ENCODE results near the gene CDC20. TPM values are rescaled to one million over a fixed set of nuclear protein-coding genes. Genes with fewer than 3 reads are reported as not detected.
A peak's percentile ranks its signal among the peaks of the same experiment; 100 is the strongest.
"Not testable (repeated sequence)": the region's sequence is repeated elsewhere in the genome, so short reads cannot be mapped to it uniquely, and the experiment has no call there.

The CDC20 gene
- total RNA-seq, 1 donor from 2014 or later = 0.99 TPM

DNA sequence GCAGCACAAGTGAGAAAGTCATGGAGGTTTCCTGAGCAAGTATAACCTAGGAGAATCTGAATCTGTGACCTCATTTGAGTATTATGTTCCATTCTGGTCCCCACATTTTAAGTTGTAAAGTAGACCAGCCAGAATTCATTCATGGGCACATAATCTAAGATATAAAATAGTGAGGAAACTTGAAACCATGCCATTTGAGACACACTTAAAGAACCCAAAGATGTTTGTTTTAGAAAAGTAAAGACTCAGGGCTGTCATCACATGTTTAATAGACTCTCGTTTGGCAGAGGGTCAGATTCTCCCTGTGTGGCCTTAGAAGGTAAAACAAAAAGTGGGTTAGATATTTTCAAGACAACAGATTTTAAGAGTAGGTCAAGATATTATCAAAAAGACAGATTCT lies 37.3 kb downstream of the CDC20 start:
- H3K4me3 ChIP-seq = no peak overlapping the region
- TF ChIP-seq, protein P1, sequence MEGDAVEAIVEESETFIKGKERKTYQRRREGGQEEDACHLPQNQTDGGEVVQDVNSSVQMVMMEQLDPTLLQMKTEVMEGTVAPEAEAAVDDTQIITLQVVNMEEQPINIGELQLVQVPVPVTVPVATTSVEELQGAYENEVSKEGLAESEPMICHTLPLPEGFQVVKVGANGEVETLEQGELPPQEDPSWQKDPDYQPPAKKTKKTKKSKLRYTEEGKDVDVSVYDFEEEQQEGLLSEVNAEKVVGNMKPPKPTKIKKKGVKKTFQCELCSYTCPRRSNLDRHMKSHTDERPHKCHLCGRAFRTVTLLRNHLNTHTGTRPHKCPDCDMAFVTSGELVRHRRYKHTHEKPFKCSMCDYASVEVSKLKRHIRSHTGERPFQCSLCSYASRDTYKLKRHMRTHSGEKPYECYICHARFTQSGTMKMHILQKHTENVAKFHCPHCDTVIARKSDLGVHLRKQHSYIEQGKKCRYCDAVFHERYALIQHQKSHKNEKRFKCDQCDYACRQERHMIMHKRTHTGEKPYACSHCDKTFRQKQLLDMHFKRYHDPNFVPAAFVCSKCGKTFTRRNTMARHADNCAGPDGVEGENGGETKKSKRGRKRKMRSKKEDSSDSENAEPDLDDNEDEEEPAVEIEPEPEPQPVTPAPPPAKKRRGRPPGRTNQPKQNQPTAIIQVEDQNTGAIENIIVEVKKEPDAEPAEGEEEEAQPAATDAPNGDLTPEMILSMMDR (IDR thresholded peaks at IDR 0.05; ENCODE audit: borderline replicate concordance) = no peak
- intact Hi-C loops (cut with micrococcal nuclease) = no loop called here
- no peaks in the 10 kb centered on the region for H3K9me3 ChIP-seq (replicated peaks)
- H3K36me3 ChIP-seq = peaks cover 20% of the 10 kb centered on the region
- H3K27ac ChIP-seq (replicated peaks) = no peak overlapping the region
- peaks cover 5% of the 10 kb centered on the region for H3K4me1 ChIP-seq
- no peak for DNase-seq
- no peaks in the 10 kb centered on the region for H3K27me3 ChIP-seq (ENCODE audit: low read depth)

DNA sequence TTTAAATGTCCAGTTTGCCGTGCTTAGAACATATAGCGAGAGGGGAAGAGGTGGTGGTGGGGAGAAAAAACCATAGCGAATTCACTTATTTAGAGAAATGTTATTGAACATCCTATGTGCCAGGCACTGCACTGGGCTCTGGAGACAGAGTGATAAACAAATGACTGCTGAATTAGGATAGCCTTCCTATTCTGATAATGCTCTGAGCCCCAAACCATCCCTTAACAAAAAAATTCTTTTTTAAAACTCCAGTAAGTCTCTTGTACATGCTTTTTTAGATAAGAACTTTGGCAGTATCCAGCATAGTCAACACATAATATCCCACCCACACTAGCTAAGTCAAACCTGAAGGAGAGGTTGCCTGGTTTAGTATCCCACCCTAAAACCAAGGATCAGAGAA lies 39.4 kb downstream of the CDC20 start:
- no peak overlapping the region for H3K27ac ChIP-seq (replicated peaks)
- peaks cover 26% of the 10 kb centered on the region for H3K36me3 ChIP-seq
- no peaks in the 10 kb centered on the region for H3K9me3 ChIP-seq (replicated peaks)
- no peaks in the 10 kb centered on the region for H3K27me3 ChIP-seq (ENCODE audit: low read depth)
- TF ChIP-seq, protein P1 (IDR thresholded peaks at IDR 0.05; ENCODE audit: borderline replicate concordance) = no peak
- H3K4me1 ChIP-seq = peaks cover 9% of the 10 kb centered on the region
- intact Hi-C loops (cut with micrococcal nuclease) = no loop called here
- no peak overlapping the region for H3K4me3 ChIP-seq
- DNase-seq = no peak

DNA sequence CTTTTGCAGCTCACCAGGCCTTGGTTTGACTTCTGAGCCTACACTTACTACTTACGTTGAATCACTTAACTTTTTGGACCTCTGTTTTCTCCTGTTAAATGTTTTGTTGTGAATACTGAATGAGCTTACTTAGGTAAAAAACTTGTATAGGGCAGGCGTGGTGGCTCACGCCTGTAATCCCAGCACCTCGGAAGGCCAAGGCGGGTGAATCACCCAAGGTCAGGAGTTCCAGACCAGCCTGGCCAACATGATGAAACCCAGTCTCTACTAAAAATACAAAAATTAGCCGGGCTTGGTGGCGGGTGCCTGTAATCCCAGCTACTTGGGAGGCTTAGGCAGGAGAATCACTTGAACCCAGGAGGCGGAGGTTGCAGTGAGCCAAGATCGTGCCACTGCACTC lies 41.7 kb downstream of the CDC20 start:
- H3K27ac ChIP-seq (replicated peaks); DNase-seq; H3K27me3 ChIP-seq (ENCODE audit: low read depth); H3K4me3 ChIP-seq; H3K9me3 ChIP-seq (replicated peaks); intact Hi-C loops (cut with micrococcal nuclease): not testable (repeated sequence)
- Histone ChIP-seq H3K36me3 (peaks cover 40% of the 10 kb centered on the region), H3K4me1 (peaks cover 14% of the 10 kb centered on the region)

DNA sequence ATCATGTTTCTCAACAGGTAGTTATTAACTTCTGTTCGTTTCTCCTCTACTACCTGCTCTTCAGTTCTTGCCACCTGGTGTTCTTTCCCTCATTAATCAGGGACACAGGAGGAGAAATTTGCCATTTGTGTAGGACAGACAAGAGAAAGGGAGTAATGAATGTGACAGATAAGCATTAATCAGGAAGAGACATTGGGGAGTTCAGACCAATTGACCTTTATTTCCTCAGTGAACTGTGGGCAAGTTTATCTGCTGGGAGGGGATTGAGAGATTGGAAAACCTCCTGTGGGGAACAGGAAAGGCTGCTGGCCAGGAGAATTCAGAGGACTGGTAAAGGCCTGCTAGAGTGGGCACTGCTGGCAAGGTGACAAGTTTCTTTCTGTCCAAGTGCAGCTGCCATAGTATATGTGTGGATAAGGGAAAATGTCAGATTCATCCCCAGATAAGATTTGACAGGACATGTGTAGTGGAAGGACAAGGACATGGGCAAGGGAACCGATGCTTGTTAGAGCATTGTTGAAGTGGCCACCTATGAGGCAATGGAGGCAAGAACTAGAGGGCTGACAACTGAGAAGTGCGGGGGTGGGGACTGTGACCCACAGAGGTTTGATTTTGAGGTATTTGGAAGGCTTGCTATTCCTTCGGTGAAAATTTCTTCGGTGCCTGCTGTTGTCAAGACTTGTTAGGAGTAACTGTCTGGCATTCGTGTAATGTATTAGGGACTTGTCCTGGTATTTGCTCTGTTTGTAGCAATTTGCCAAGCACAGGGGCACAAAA lies 43.5 kb downstream of the CDC20 start:
- H3K36me3 ChIP-seq = peaks cover 43% of the 10 kb centered on the region
- intact Hi-C loops (cut with micrococcal nuclease) = no loop called here
- TF ChIP-seq, protein P1 (IDR thresholded peaks at IDR 0.05; ENCODE audit: borderline replicate concordance) = no peak
- no peaks in the 10 kb centered on the region for H3K27me3 ChIP-seq (ENCODE audit: low read depth)
- H3K4me1 ChIP-seq = peaks cover 21% of the 10 kb centered on the region
- H3K27ac ChIP-seq (replicated peaks) = no peak overlapping the region
- DNase-seq = no peak
- H3K4me3 ChIP-seq = no peak overlapping the region
- H3K9me3 ChIP-seq (replicated peaks) = no peaks in the 10 kb centered on the region

DNA sequence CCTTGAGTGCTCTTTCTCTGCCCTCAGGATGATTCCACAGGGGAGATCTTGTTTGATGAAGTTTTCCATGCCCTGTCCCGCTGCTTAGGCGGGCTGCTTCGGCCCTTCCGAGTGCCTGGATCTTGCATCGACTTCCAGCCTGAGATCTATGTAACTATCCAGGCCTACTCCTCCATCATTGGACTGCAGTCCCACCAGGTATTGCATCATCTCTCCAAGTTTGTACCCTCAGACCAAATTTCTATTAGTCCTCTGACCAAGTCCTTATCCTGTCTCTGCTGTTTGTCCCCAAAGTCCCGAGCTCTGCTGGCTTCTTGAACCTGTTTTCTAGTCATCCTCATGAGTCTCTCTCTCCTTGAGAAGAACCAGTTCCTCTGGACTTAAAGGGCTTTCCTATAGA lies 45.6 kb downstream of the CDC20 start:
- Histone ChIP-seq H3K9me3 (replicated peaks) (no peaks in the 10 kb centered on the region), H3K4me1 (peaks cover 21% of the 10 kb centered on the region), H3K36me3 (peaks cover 63% of the 10 kb centered on the region), H3K27ac (replicated peaks) (no peak overlapping the region), H3K27me3 (ENCODE audit: low read depth) (no peaks in the 10 kb centered on the region), H3K4me3 (no peak overlapping the region)
- intact Hi-C loops (cut with micrococcal nuclease) = no loop called here
- TF ChIP-seq, protein P1 (IDR thresholded peaks at IDR 0.05; ENCODE audit: borderline replicate concordance) = no peak
- DNase-seq = no peak

DNA sequence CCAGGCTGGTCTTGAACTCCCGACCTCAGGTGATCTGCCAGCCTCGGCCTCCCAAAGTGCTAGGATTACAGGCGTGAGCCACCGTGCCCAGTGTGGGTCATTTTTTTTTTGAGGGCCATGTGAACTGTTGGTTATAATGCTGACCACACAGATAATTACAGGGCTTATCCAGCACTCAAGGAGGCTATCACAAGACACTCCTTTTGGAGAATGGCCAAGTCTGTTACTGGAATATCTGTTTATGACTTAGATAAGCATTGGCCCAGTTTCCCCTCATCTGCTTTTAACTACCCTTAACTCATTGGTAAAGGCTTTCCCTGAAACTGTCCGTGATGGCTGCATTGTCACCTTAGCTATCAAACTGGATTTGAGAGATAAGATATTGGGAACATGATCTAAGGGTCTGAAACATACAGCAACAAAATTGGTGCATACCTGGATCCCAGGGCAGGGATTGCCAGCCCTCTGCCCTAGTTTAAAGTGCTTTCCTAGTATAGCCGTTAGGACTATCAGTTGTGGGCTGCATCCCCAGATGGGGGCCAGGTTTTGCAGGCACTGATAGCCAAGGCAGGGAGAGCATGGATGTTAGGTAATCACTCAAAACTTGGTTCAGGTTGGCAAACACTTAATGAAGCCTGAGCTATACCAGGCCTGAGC lies 46.6 kb downstream of the CDC20 start:
- H3K36me3 ChIP-seq = peaks cover 72% of the 10 kb centered on the region
- no peak overlapping the region for H3K4me3 ChIP-seq
- H3K4me1 ChIP-seq = peaks cover 21% of the 10 kb centered on the region
- no peaks in the 10 kb centered on the region for H3K9me3 ChIP-seq (replicated peaks)
- intact Hi-C loops (cut with micrococcal nuclease) = no loop called here
- H3K27ac ChIP-seq (replicated peaks) = peak overlapping the region; percentile 4
- H3K27me3 ChIP-seq (ENCODE audit: low read depth) = no peaks in the 10 kb centered on the region
- TF ChIP-seq, protein P1 (IDR thresholded peaks at IDR 0.05; ENCODE audit: borderline replicate concordance) = no peak
- DNase-seq = no peak

Measured in left ventricle myocardium inferior (tissue), 1 donor.